Endometrial microvascular endothelial cells (primary cell): ENCODE results near the gene RUBCNL. TPM values are rescaled to one million over a fixed set of nuclear protein-coding genes. Genes with fewer than 3 reads are reported as not detected.
"Not testable (repeated sequence)": the region's sequence is repeated elsewhere in the genome, so short reads cannot be mapped to it uniquely, and the experiment has no call there.

Source experiments
- in situ Hi-C: cut with HindIII; loops from 2 replicates; pipeline ENCODE4 v1.10.0; 2017; ENCODE audit warnings: low sequenced_read_pairs, low pct_unique_long_range_greater_than_20kb; ENCODE audit errors: inconsistent ontology term
- total RNA-seq: library from RNA; depleted of rRNA; stranded (reverse); fragments of >200 nt; gene quantifications from one replicate; pipeline ENCODE4 v1.2.3, GENCODE V29; 2015; ENCODE audit errors: inconsistent ontology term

Gene RUBCNL
- total RNA-seq, 1 donor from 2014 or later = not detected

GRCh38 chr13:46378411-46378810 lies 8.6 kb downstream of the RUBCNL start:
- in situ Hi-C loops = no loop called here

GRCh38 chr13:46377554-46377953 lies 9.5 kb downstream of the RUBCNL start:
- in situ Hi-C loops = no loop called here

- in situ Hi-C loops = no loop called here
Measured at GRCh38 chr13:46374710-46375109, 12.3 kb downstream of the RUBCNL start.

GRCh38 chr13:46373623-46374022 lies 13.4 kb downstream of the RUBCNL start:
- in situ Hi-C loops = no loop called here

DNA sequence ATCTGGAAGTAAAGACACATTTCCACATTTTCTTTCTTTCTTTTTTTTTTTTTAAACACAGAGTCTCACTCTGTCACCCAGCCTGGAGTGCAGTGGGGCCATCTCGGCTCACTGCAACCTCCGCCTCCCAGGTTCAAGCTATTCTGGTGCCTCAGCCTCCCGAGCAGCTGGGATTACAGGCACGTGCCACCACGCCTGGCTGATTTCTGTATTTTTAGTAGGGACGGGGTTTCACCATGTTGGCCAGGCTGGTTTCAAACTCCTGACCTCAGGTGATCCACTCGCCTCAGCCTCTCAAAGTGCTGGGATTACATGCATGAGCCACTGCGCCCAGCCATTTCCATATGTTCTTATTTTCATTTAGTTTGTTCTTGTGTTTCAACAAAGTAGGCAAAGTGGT lies 14.1 kb downstream of the RUBCNL start:
- in situ Hi-C loops = not testable (repeated sequence)

DNA sequence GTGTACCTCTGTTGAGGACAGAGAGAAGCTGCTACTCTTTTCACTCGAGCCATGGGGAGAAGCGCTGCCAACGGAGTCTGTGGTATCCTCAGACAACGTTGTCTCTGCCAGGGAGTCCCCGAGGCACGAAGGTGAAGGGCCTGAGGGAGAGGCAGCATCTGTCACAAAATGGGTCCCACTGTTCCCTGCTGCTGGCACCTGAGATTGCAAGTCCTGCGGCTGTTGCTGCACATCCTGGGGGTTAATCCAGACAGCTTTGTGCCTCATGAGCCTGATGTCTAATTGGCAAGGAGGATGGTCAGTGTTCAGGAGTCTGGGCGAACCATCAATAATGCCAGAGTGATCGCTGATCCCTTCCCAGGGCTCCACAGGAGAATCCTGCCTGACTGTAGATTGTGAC lies 15.0 kb downstream of the RUBCNL start:
- in situ Hi-C loops = no loop called here

- in situ Hi-C loops = no loop called here
Measured at GRCh38 chr13:46369506-46370277, 17.4 kb downstream of the RUBCNL start.

DNA sequence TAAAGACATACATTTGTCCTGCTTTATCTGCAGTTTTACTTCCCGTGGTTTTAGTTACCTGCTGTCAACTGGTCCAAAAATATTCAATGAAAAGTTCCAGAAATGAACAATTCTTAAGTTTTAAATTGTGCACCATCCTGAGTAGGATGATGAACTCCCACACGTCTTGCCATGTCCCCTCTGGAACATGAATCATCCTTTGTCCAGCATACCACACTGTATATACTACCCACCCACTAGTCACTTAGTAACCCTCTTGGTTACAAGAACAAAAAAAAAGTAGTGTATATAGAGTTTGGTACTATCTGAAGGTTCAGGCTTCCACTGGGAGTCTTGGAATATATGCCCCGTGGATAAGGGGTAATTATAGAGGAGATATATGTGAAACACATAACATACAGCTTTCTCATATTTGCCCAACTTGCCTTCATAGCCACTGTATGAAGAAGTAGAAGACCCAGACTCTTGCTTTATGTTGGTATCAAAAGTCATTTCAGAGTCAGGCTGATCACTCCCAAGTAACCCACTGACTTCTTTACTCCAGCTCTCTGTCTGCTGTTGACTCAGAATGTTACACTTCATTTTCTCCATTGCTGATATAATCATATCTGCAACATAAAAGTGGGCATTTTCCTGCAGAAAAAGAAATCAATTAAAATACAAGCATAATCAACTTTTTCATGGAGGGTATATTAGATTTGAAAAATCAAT lies 19.3 kb downstream of the RUBCNL start:
- in situ Hi-C loops = no loop called here

DNA sequence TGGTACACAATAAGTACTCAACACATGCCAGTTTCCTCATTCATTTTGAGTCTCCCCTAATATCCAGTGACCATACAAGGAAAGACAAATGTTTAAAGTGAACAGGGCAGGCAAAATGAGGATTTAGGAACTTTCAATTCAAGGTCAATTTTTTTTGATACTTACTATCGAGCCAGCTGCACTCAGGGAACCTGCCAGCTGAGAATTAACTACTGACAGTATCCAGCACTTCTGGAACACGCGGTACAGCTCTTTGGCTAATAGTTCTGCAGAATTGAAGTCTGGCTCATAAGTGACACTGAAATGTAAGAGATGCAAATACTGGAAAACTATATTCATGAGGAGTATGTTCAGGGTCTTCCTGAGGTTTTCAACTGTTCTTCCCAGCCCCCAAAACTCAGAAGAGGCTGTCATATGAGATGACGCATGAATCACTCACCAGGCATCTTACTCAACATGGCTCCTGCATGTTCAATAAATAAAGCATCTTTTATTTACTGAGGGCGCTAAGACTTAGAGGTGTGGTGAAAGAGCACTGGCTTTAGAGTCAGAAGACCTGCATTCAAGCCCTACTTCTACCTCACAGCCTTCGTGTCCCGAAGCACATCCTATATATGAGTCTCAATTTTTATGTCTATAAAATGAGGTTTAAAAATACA lies 25.6 kb downstream of the RUBCNL start:
- in situ Hi-C loops = no loop called here

- in situ Hi-C loops = no loop called here
Measured at GRCh38 chr13:46360604-46361003, 26.4 kb downstream of the RUBCNL start.

DNA sequence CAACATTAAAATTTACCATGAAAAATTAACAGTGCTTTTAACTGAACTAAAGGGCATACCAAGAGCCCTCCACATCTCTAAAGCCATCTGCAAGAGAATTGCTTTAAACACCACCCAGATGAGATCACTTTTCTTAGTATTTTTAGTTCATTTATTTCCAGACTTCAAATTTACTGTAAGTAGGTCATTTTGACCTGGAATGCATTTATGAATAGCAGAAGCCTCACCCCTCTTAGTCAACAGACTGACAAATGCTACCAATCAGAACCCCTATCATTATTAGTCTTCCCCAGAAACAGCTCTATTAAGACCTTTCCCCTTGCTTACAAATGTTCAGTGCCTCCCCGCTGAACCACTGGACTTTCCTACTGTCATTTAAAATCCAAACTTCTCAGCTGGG lies 27.3 kb downstream of the RUBCNL start:
- in situ Hi-C loops = no loop called here

DNA sequence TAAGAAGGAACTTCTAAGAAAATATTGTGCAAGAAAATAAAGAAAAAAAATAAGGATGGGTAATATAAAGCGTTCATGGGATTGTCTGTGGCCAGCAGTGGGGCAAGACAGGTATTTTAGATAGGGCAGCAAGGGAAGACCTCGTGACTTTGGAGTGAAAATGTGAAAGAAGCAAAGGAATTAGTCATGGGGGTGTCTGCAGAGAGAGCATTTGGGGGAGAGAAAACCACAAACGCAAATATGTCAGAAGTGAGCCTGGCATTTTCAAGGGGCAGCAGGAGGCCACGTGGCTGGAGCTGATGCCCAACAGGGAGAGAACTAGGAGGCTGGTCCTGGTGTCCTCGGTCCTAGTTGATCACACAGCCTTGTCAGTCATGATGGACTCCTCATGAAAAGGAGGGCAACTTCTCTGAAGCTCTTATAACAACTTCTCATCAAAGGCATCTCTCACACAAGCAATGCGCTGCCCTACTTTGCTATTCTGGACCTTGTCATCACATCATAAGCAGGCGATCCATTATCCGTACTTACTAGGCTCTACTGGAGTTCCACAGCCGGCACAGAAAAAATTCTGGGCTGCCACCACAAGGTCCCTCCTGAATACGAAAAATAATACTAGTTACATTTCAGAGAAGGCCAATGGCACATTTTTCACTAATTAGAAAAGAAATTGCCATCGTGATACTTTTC lies 31.0 kb downstream of the RUBCNL start:
- in situ Hi-C loops = no loop called here

GRCh38 chr13:46355088-46355468 lies 32.0 kb downstream of the RUBCNL start:
- in situ Hi-C loops = no loop called here

DNA sequence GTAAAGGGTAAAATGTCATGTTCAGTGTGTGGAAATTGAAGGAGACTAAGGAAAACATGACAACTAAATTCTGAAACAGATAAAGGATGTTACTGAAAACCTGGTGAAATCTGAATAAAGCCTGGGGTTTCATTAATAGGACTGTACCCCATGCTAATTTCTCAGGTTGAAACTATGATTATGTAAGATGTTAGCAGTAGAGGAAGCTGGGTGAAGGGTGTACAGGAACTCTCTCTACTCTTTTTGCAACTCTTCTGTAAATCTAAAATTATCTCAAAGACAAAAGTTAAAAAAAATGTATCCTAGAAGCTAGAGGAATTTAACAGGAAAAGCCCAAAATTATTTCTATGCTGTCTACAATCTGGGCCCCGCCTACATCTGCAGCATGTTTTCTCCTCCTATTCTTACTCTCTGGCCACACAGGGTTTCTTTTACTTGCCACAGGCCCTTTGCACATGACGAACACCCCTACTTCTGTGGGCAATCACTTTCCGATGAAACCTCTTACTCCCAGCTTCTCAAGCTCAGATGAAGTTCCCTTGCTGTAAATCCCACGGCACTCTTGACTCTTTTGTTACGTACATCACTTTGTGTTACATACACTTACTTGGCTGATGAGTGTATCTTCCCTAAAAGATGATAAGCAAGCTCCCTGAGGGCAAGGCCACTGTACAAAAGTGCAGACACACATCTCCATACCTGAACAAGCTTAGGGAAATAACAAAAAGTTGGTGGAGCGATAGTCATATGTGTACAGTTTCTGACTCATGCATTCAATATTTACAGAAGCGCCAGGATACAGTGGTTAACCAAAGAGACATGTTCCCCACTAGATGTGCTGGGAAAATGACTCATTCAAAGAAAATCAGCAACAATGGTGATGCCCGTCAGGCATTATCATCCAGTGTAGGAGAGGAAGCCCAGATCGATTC lies 32.6 kb downstream of the RUBCNL start:
- in situ Hi-C loops = no loop called here

DNA sequence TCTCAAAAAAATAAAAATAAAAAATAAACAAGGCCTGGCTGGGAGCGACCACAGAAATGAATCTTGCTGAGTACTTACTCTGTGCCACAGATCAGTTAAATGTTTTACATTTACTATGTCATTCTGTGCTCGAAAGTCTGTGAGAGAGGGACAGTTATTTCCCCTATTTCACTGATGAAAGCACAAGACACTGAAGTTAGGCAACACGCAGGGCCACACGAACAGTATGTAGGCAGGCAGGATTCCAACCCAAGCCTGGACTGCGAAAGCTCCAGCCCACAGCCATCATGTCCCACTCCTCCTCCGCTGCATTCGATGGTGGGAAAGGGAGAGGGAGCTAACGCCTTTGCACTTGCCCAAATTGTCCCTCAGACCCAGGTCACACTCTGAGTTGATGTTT lies 34.2 kb downstream of the RUBCNL start:
- in situ Hi-C loops = no loop called here

DNA sequence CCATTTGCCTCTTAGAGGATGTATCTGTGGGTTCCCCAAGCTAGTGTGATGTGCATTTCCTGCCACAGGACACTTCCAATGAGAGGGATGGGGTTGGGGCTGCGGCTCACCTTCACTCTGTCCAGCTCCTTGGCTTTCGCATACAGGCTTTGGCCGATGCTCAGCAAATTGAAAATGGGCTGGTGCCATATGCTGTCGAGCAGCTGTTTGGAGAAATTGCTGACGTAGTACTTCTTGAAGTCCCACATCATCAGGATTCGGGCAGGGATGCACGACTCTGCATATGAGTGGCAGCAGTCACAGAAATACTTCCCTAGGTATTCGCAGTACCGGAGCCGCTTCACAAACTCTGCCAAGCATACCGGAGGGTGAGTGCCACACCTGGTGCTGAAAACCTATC lies 37.0 kb downstream of the RUBCNL start:
- in situ Hi-C loops = no loop called here

GRCh38 chr13:46348961-46349360 lies 38.1 kb downstream of the RUBCNL start:
- in situ Hi-C loops = no loop called here

DNA sequence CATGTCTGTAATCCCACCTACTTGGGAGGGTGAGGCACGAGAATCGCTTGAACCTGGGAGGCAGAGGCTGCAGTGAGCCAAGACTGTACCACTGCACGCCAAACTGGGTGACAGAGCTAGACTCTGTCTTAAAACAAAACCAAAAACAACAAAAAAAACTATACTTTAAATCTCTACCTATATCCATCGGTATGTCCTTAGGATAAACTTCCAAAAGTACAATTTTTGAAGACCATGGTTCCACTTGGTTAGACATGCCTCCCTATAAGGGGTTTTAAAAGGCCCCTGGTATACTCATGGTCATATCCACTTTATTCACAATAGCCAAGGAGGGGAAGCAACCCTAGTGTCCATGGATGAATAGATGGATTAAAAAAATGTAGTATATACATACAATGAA lies 39.8 kb downstream of the RUBCNL start:
- in situ Hi-C loops = no loop called here
